ENCODE measurements around the gene TSC2. TPM values are rescaled to one million over a fixed set of nuclear protein-coding genes. Genes with fewer than 3 reads are reported as not detected.

The TSC2 gene
- total and polyA plus RNA-seq, 2 donors (not counting 3 experiments of a cell fraction or from before 2014, with no cell fraction given), result 87.9 to 144 TPM

DNA sequence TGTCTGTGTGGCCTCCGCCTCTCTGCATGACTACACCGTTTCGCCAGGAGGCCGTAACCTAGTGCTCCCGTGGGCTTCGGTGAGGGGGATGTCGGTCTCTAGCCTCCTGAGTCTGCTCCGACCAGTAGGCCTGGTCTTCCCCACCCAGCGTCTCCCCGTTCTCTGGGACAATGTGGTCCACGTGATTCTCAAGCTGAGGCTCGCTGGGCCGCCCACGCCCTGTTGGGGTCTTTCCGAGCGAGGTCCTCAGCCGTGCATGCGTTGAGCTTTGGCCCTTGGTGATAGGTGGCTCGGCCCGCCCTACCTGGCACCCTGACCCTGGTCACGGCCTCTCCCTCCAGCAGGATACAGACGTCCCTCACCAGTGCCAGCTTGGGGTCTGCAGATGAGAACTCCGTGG, 30.9 kb downstream of the TSC2 start:
- H3K79me2 ChIP-seq (ENCODE audit: control insufficient read depth, insufficient read depth, low read length), result no peaks in the 10 kb centered on the region
- no peaks in the 10 kb centered on the region for H3K27me3 ChIP-seq (ENCODE audit: control insufficient read depth in 2 of 2, insufficient read depth in 2 of 2, low read length in 2 of 2)
- H4K20me1 ChIP-seq (replicated peaks; ENCODE audit: control insufficient read depth, extremely low read depth, insufficient read depth, low read length), result no peaks in the 10 kb centered on the region
- ChIA-PET CTCF (interaction anchor here (1.2 kb wide), 1 partner anchor 62 kb away, joined by 4 read pairs; no protein-coding TSS in a partner anchor), POLR2A (no interaction called here)
- H3K36me3 ChIP-seq (ENCODE audit: control insufficient read depth in 2 of 2, extremely low read depth in 1 of 2, insufficient read depth in 2 of 2, low read length in 2 of 2), result peaks cover 2 to 59% of the 10 kb centered on the region in 2 experiments
- H3K9me1 ChIP-seq (replicated peaks; ENCODE audit: control insufficient read depth, extremely low read depth, insufficient read depth, low read length), result no peaks in the 10 kb centered on the region
- H3K9ac ChIP-seq (replicated peaks; ENCODE audit: extremely low read depth, insufficient read depth, low read length), result no peak overlapping the region
- H3K4me1 ChIP-seq (ENCODE audit: control insufficient read depth, extremely low read depth, insufficient read depth, low read length), result no peaks in the 10 kb centered on the region
- no peak overlapping the region for H3K27ac ChIP-seq (ENCODE audit: insufficient read depth, low read depth, low read length)
- BruUV-seq (replicated peaks), result no TSS peak
- DNase-seq (ENCODE audit: low read depth, low spot score) (no peak), FAIRE-seq (no peak)
- no peak overlapping the region for H3K4me2 ChIP-seq (ENCODE audit: insufficient read depth, low read length)
- no peak overlapping the region for H2AFZ ChIP-seq (ENCODE audit: low read depth, low read length)
- TF ChIP-seq FOS (IDR thresholded peaks at IDR 0.05; ENCODE audit: borderline replicate concordance, insufficient read depth, low read length) (no peak), GATA2 (IDR thresholded peaks at IDR 0.05; ENCODE audit: insufficient read depth, insufficient read length, low read depth, low read length) (no peak), JUN (IDR thresholded peaks at IDR 0.05; ENCODE audit: borderline replicate concordance, insufficient read depth, insufficient read length, low read depth) (no peak), EZH2 (IDR thresholded peaks at IDR 0.05; ENCODE audit: borderline replicate concordance, low read depth, low read length, severe bottlenecking) (no peak), POLR2A (IDR thresholded peaks at IDR 0.05; ENCODE audit: low read depth, low read length) (no peak), MYC (IDR thresholded peaks at IDR 0.05; ENCODE audit: low read depth, low read length) (no peak), CTCF (IDR thresholded peaks at IDR 0.05; ENCODE audit: extremely low read depth in 1 of 2, insufficient read depth in 1 of 2, low read depth in 1 of 2, low read length in 2 of 2) (no peak), POLR2AphosphoS5 (IDR thresholded peaks at IDR 0.05; ENCODE audit: insufficient read depth, low read depth, low read length) (no peak)
- TF ChIP-seq, protein P1, sequence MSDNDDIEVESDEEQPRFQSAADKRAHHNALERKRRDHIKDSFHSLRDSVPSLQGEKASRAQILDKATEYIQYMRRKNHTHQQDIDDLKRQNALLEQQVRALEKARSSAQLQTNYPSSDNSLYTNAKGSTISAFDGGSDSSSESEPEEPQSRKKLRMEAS (IDR thresholded peaks at IDR 0.05; ENCODE audit: insufficient read depth, insufficient read length), result no peak
- intact Hi-C loops (cut with micrococcal nuclease) (no loop called here), dilution Hi-C loops (cut with MboI; ENCODE audit: extremely low pct_ligation_motif_present, low sequenced_read_pairs) (no loop called here)
- H3K4me3 ChIP-seq (replicated peaks in 1 of 3; ENCODE audit: insufficient read depth in 1 of 3, low read depth in 1 of 3, low read length in 3 of 3), result no peak overlapping the region
- H3K9me3 ChIP-seq (replicated peaks; ENCODE audit: control insufficient read depth, insufficient read depth, low read length), result no peaks in the 10 kb centered on the region

Measured in endothelial cell of umbilical vein (primary cell).